HepG2 (cell line): Measurements from ENCODE around the gene TSTD1. TPM values are rescaled to one million over a fixed set of nuclear protein-coding genes. Genes with fewer than 3 reads are reported as not detected.
A peak's percentile ranks its signal among the peaks of the same experiment; 100 is the strongest.

Experiments
- AHDC1 ChIP-seq: sonication (generic); formaldehyde crosslinking; IDR thresholded peaks from 2 replicates; pipeline ENCODE4 v1.5.1; 2020; ENCODE audit warnings: mild to moderate bottlenecking, missing genetic modification reagents, borderline replicate concordance
- ARNT ChIP-seq: fragments of 450-650 bp; IDR thresholded peaks from 2 replicates; pipeline ENCODE4 v1.6.1; 2017
- EZH2 ChIP-seq: conservative IDR thresholded peaks from 2 replicates; pipeline ENCODE4 v1.6.1; 2012; ENCODE audit warnings: mild to moderate bottlenecking, low read depth, low read length, moderate library complexity
- FIP1L1 ChIP-seq: fragments of 200-400 bp; formaldehyde crosslinking; IDR thresholded peaks from 2 replicates; pipeline ENCODE4 v1.6.1; 2018; ENCODE audit warnings: low read depth, mild to moderate bottlenecking, low read length, moderate library complexity, borderline replicate concordance; ENCODE audit not compliant: insufficient read depth
- GABPA ChIP-seq, 2 experiments: IDR thresholded peaks; 2 replicates each; pipeline ENCODE4 v1.6.1; 2011 to 2016; ENCODE audit warnings: low read depth in 2 of 2, low read length in 1 of 2, missing biosample characterization in 1 of 2, missing genetic modification characterization in 1 of 2
- HNRNPH1 ChIP-seq: fragments of 200-400 bp; formaldehyde crosslinking; optimal IDR thresholded peaks from 2 replicates; pipeline ENCODE3; 2017; ENCODE audit warnings: mild to moderate bottlenecking, low read depth, low read length
- HNRNPK ChIP-seq: fragments of 200-400 bp; formaldehyde crosslinking; IDR thresholded peaks from 2 replicates; pipeline ENCODE4 v1.6.1; 2018; ENCODE audit warnings: low read length, low read depth, moderate library complexity, mild to moderate bottlenecking; ENCODE audit not compliant: poor library complexity, severe bottlenecking
- MAF1 ChIP-seq: sonication (generic); formaldehyde crosslinking; IDR thresholded peaks from 2 replicates; pipeline ENCODE4 v1.5.0; 2020; ENCODE audit warnings: missing genetic modification reagents, borderline replicate concordance
- NFE2L2 ChIP-seq: fragments of 150-350 bp; IDR thresholded peaks from 2 replicates; pipeline ENCODE4 v1.6.1; 2014; ENCODE audit warnings: low read length
- NR1H2 ChIP-seq: sonication (generic); formaldehyde crosslinking; IDR thresholded peaks from 2 replicates; pipeline ENCODE4 v1.8.1; 2022; ENCODE audit warnings: low read depth, missing genetic modification reagents, borderline replicate concordance
- NRL ChIP-seq: sonication (generic); formaldehyde crosslinking; IDR thresholded peaks from 2 replicates; pipeline ENCODE4 v1.5.0; 2020; ENCODE audit warnings: missing genetic modification reagents, mild to moderate bottlenecking, moderate library complexity, borderline replicate concordance
- SYNCRIP ChIP-seq: fragments of 200-400 bp; formaldehyde crosslinking; IDR thresholded peaks from 2 replicates; pipeline ENCODE4 v1.6.1; 2018; ENCODE audit warnings: mild to moderate bottlenecking, low read depth, low read length; ENCODE audit not compliant: insufficient read depth
- TARDBP ChIP-seq: sonication (generic); formaldehyde crosslinking; IDR thresholded peaks from 2 replicates; pipeline ENCODE4 v1.8.0; 2022; ENCODE audit warnings: mild to moderate bottlenecking, missing genetic modification reagents
- TBL1XR1 ChIP-seq: fragments of 150-350 bp; IDR thresholded peaks from 2 replicates; pipeline ENCODE4 v1.6.1; 2014; ENCODE audit warnings: borderline replicate concordance, low read length; ENCODE audit not compliant: partially characterized antibody
- ZMYM3 ChIP-seq: sonication (generic); formaldehyde crosslinking; IDR thresholded peaks from 2 replicates; pipeline ENCODE4 v1.5.1; 2020; ENCODE audit warnings: mild to moderate bottlenecking, missing genetic modification reagents
- ZNF160 ChIP-seq: sonication (generic); formaldehyde crosslinking; IDR thresholded peaks from 2 replicates; pipeline ENCODE4 v1.8.0; 2022; ENCODE audit warnings: mild to moderate bottlenecking, inconsistent platforms, missing genetic modification reagents
- ZNF496 ChIP-seq: sonication (generic); formaldehyde crosslinking; IDR thresholded peaks from 2 replicates; pipeline ENCODE4 v1.8.1; 2023; ENCODE audit warnings: mild to moderate bottlenecking, moderate library complexity, missing genetic modification reagents; ENCODE audit not compliant: insufficient replicate concordance
- ZNF788 ChIP-seq: sonication (generic); formaldehyde crosslinking; IDR thresholded peaks from 2 replicates; pipeline ENCODE4 v1.5.0; 2020; ENCODE audit warnings: mild to moderate bottlenecking, missing genetic modification reagents, borderline replicate concordance
- polyA plus RNA-seq, 8 experiments: library from polyadenylated mRNA; depleted of rRNA in 3 of 8; stranded (reverse) in 7 of 8; unstranded in 1 of 8; fragments of >200 nt; fragmentation: Illumina TruSeq in 4 of 8; extraction: Trizol in 4 of 8; gene quantifications; 2 replicates each; pipeline versions ENCODE4 v1.2.1 to v1.2.3, GENCODE V29; 2011 to 2016; ENCODE audit warnings: low read depth in 4 of 8, missing spikeins in 1 of 8, mixed read lengths in 1 of 8; ENCODE audit not compliant: insufficient read depth in 1 of 8
- total RNA-seq, 5 experiments: library from RNA; depleted of rRNA; stranded (reverse); fragments of >200 nt; fragmentation: Illumina TruSeq; extraction: Trizol; gene quantifications; 2 replicates each; pipeline ENCODE4 v1.2.3, GENCODE V29; 2016; ENCODE audit warnings: low read depth in 1 of 5
- TF ChIP-seq, protein P1 (sequence below): sonication (generic); formaldehyde crosslinking; IDR thresholded peaks from 2 replicates; pipeline ENCODE4 v1.5.0; 2020; ENCODE audit warnings: mild to moderate bottlenecking, missing genetic modification reagents
- TF ChIP-seq, protein P2 (sequence below): sonication (generic); formaldehyde crosslinking; IDR thresholded peaks from 2 replicates; pipeline ENCODE4 v1.4.0; 2020; ENCODE audit warnings: missing genetic modification reagents
- TF ChIP-seq, protein P3 (sequence below): sonication (generic); formaldehyde crosslinking; IDR thresholded peaks from 2 replicates; pipeline ENCODE4 v1.8.1; 2023; ENCODE audit warnings: mild to moderate bottlenecking, missing genetic modification reagents, borderline replicate concordance

The TSTD1 gene
- total and polyA plus RNA-seq, 2 of the 13 experiments (the other 11 are each of a cell fraction or from before 2014, with no cell fraction given), result 0.15 to 0.31 TPM

- TF ChIP-seq ZNF496 (CRISPR knock-in tag), result no peak
- TF ChIP-seq, protein P1, sequence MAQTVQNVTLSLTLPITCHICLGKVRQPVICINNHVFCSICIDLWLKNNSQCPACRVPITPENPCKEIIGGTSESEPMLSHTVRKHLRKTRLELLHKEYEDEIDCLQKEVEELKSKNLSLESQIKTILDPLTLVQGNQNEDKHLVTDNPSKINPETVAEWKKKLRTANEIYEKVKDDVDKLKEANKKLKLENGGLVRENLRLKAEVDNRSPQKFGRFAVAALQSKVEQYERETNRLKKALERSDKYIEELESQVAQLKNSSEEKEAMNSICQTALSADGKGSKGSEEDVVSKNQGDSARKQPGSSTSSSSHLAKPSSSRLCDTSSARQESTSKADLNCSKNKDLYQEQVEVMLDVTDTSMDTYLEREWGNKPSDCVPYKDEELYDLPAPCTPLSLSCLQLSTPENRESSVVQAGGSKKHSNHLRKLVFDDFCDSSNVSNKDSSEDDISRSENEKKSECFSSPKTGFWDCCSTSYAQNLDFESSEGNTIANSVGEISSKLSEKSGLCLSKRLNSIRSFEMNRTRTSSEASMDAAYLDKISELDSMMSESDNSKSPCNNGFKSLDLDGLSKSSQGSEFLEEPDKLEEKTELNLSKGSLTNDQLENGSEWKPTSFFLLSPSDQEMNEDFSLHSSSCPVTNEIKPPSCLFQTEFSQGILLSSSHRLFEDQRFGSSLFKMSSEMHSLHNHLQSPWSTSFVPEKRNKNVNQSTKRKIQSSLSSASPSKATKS (CRISPR knock-in tag), result no peak
- TF ChIP-seq ZMYM3 (CRISPR knock-in tag), result peak; percentile 74
- peak; percentile 95 for TF ChIP-seq TARDBP
- TF ChIP-seq NR1H2 (CRISPR knock-in tag), result no peak
- TF ChIP-seq ZNF788, result peak; percentile 76; the same call in 1 of the 2 replicates
- no peak for TF ChIP-seq SYNCRIP
- no peak for TF ChIP-seq MAF1 (CRISPR knock-in tag)
- TF ChIP-seq GABPA (IDR thresholded peaks at IDR 0.05; ENCODE audit: low read depth, low read length), result peak; percentile 73
- TF ChIP-seq GABPA (CRISPR knock-in tag; IDR thresholded peaks at IDR 0.05; ENCODE audit: low read depth), result peak; percentile 93
- TF ChIP-seq, protein P2, sequence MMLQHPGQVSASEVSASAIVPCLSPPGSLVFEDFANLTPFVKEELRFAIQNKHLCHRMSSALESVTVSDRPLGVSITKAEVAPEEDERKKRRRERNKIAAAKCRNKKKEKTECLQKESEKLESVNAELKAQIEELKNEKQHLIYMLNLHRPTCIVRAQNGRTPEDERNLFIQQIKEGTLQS (CRISPR knock-in tag), result peak; percentile 94
- TF ChIP-seq NFE2L2, result no peak
- peak; percentile 82 for TF ChIP-seq AHDC1 (CRISPR knock-in tag)
- TF ChIP-seq HNRNPK, result no peak
- TF ChIP-seq TBL1XR1, result peak; percentile 62
- peak; percentile 91 for TF ChIP-seq NRL
- TF ChIP-seq FIP1L1, result no peak
- TF ChIP-seq EZH2, result no peak
- peak; percentile 81 for TF ChIP-seq HNRNPH1
- no peak for TF ChIP-seq ZNF160 (CRISPR knock-in tag)
- TF ChIP-seq ARNT, result no peak
- TF ChIP-seq, protein P3, sequence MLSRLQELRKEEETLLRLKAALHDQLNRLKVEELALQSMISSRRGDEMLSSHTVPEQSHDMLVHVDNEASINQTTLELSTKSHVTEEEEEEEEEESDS (CRISPR knock-in tag), result no peak
Observed at GRCh38 chr1:161013488-161014230, 25.1 kb downstream of the TSTD1 start (continued).
